Duodenal mucosa (tissue), 2 donors: ENCODE measurements around the gene COPS6.
A peak's percentile ranks its signal among the peaks of the same experiment; 100 is the strongest.

ENCODE experiments used
- H3K27ac ChIP-seq: one replicate; pipeline ENCODE4 v1.7.0; 2013; ENCODE audit warnings: low read depth, low read length
- H3K27me3 ChIP-seq, 2 donors: one replicate each; pipeline ENCODE4 v1.7.0; 2013; ENCODE audit warnings: low read length in 2 of 2, control low read depth in 1 of 2; ENCODE audit not compliant: insufficient read depth in 2 of 2, control insufficient read depth in 1 of 2
- H3K36me3 ChIP-seq, 2 donors: one replicate each; pipeline ENCODE4 v1.7.0; 2013; ENCODE audit warnings: low read length in 2 of 2, control low read depth in 1 of 2; ENCODE audit not compliant: insufficient read depth in 2 of 2, control insufficient read depth in 1 of 2
- H3K4me1 ChIP-seq, 2 donors: one replicate each; pipeline ENCODE4 v1.7.0; 2013; ENCODE audit warnings: low read length in 2 of 2, control low read depth in 1 of 2; ENCODE audit not compliant: insufficient read depth in 2 of 2, control insufficient read depth in 1 of 2
- H3K4me3 ChIP-seq, 2 donors: one replicate each; pipeline ENCODE4 v1.7.0; 2013; ENCODE audit warnings: low read length in 2 of 2, low read depth in 1 of 2
- H3K9ac ChIP-seq, 2 donors: one replicate each; pipeline ENCODE4 v1.7.0; 2013; ENCODE audit warnings: low read length in 2 of 2, low read depth in 1 of 2
- H3K9me3 ChIP-seq, 2 donors: one replicate each; pipeline ENCODE4 v1.7.0; 2013; ENCODE audit warnings: low read length in 2 of 2, control low read depth in 1 of 2; ENCODE audit not compliant: control insufficient read depth in 1 of 2

COPS6 gene

GRCh38 chr7:100137851-100138760, 49.3 kb downstream of the COPS6 start:
- no peaks in the 10 kb centered on the region for H3K36me3 ChIP-seq
- H3K27ac ChIP-seq: no peak overlapping the region
- peaks cover 14 to 16% of the 10 kb centered on the region in 2 donors for H3K4me1 ChIP-seq
- no peaks in the 10 kb centered on the region for H3K27me3 ChIP-seq
- no peaks in the 10 kb centered on the region for H3K9me3 ChIP-seq
- H3K9ac ChIP-seq: no peak overlapping the region
- no peak overlapping the region for H3K4me3 ChIP-seq

GRCh38 chr7:100141555-100141949, 52.8 kb downstream of the COPS6 start:
- H3K9ac ChIP-seq: no peak overlapping the region
- no peaks in the 10 kb centered on the region for H3K36me3 ChIP-seq
- H3K4me1 ChIP-seq: peaks cover 14 to 16% of the 10 kb centered on the region in 2 donors
- peak overlapping the region; percentile 38 for H3K27ac ChIP-seq
- no peaks in the 10 kb centered on the region for H3K9me3 ChIP-seq
- H3K27me3 ChIP-seq: no peaks in the 10 kb centered on the region
- H3K4me3 ChIP-seq: no peak overlapping the region
